Embryonic facial prominence (tissue), 1 donor: ENCODE data around the gene ZFP1.
"Not testable (repeated sequence)": the region's sequence is repeated elsewhere in the genome, so short reads cannot be mapped to it uniquely, and the experiment has no call there.

Experiments used
- DNase-seq: peaks from one replicate; pipeline ENCODE4 v3.0.0-alpha.2; 2016; ENCODE audit errors: extremely low spot score

The ZFP1 gene

GRCh38 chr16:75113541-75114121 lies 34.7 kb upstream of the ZFP1 start:
- DNase-seq = no peak

DNA sequence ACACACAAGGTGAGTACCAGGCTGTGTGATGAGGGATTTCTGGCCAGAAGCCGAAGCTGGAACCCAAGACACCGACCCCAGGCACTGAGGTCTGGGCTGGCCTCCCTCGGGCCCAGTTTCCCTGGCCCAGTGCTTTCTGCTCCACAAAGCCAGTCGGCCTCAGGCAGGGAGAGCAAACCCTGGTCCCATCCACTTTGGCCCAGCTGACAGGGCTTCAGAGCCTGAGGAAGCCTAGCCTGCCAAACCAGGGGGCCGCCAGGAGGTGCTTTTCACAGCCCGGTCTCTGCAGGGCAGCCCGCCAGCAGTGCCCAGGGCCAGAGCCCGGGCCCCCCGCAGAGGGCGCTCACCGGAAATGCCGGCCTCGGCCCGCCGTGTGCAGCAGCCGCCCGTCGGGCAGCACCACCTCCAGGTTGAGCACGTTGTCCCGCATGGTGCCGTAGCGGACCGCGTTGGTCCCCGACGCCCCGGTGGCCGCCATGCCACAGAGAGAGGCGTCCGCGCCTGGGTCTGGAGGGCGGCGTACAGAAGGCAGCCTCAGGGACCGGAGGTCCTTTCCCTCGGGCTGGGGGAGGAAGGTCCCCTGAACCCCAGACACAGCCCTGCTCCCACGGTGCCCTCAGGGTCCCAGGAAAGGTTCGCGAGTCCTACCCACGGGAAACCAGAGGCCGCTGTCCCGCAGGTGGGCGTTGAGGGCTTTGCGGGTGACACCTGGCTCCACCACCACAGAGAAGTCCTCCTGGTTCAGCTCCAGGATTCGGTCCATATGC lies 34.0 kb upstream of the ZFP1 start:
- DNase-seq = no peak

- DNase-seq = no peak
These were observed 33.1 kb upstream of the ZFP1 start for GRCh38 chr16:75114946-75115825.

DNA sequence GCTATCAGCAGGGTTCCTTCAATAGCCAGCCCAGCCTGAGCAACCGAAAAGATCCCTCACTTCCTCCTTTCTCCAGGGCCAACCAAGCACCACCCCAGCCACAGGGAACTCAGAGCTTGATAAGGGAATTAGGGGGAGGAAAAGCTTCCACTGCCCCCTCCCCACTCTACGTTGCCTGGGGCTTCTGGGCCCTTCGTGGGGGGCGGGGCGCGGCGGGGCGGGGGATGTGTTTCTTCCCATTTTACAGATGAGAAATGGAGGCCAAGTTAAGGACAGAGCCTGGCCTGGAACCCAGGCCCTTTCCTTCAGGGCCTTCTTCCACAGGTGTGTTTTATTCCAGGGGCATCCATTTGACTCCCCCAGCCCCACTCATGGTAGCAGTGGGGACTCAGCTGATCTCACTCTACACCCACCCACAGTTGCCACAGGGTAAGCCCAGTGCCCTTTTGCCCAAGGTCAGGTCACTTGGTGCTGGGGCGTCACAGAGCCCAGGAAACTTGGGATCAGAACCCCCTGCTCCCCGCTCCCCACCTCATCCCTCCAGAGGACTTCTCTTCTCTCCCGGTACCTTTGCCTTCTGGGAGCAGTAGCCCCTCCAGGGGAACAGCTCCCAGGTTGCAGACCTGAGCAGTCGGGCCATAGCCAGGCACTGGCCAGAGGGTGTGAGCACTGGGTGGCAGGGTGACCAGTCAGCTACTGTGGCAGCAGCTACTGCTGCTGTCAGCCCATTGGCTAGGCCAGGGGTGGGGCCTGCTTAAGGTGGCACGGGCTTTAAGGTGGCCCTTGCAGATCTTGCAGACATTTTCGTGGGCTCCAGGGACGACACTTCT lies 32.0 kb upstream of the ZFP1 start, which contains the start of gene LDHD:
Gene LDHD (minus strand): TSS at position 700 of the 830 bp plus-strand sequence. CDS start 60 bp downstream, at position 640.
- no peak for DNase-seq

- no peak for DNase-seq
These were observed 31.4 kb upstream of the ZFP1 start for GRCh38 chr16:75116911-75117245.

DNA sequence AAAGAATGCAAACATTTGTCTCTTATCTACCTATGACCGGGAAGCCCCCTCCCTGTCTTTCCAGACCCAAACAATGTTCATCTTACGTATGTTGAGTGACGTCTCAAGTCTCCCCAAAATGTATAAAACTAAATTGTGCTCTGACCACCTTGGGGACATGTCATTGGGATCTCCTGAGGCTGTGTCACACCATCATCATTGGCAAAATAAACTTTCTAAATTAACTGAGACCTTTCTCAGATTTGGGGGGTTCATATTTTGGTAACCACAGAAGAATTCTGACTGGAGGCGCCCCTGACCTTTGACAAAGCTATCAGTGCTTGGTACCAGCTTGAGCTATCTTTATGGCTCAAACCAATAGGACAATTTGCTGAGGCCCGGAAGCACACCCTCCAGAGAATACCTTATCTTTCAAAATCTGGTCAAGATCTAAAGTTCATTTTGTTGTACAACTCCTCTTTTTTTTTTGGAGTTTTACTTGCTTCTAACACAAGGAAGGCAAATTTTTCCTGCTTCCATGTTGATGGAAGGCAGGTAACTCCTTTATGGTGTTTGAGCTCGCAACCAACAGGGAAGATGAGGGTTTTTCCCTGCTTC lies 29.3 kb upstream of the ZFP1 start:
- no peak for DNase-seq

DNA sequence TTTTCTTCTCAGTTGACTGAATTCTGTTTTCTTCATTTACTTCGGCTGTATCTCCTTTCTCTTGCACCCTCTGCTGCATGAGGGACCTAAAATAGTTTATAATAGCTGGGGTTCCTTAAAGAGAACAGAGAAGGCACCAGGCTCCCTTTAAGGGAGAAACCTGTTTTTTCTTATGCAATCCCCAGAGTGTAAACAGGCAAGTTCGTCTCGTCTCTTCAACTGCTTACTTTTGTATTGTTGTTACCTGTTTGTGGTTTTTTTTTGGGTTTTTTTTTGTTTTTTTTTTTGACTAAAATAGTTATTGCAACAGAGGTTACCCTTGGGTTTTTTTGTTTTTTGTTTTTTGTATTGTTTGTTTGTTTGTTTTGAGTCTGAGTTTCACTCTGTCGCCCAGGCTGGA lies 28.1 kb upstream of the ZFP1 start:
- no peak for DNase-seq

DNA sequence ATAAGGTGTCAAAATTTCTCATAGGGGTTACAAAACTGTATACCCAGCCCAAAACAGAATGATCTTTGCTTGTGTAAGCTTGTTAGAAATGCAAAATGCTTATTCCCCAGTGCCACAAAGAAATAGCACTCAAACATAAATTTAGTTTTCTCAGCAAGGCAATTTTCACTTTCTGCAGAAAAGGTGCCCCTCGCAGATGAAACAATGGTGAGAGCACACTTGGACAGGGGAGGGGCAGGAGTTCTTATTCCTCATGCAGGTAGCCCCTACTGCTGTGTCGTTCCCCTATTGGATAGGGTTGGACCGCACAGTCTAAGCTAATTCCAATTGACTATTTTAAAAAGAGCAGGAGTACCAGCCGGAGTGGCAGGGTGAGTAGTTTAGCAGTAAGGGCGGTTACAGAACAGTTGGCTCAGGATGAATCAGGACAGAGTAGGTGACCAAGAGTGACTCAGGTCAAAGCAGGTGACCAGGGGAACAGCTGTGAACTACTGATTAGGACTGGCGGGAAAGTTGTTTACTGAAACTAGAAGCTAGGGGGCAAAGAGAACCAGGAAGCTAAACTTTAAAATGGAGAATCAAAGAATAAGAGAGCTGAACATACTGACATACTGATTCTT lies 26.3 kb upstream of the ZFP1 start:
- no peak for DNase-seq

- no peak for DNase-seq
These were observed 25.7 kb upstream of the ZFP1 start for GRCh38 chr16:75122609-75123008.

- DNase-seq = no peak
These were observed 20.5 kb upstream of the ZFP1 start for GRCh38 chr16:75127713-75128415.

GRCh38 chr16:75129421-75130149 lies 18.7 kb upstream of the ZFP1 start:
- not testable (repeated sequence) for DNase-seq

- DNase-seq = no peak
These were observed 18.1 kb upstream of the ZFP1 start for GRCh38 chr16:75130150-75130771.

GRCh38 chr16:75131081-75131480 lies 17.2 kb upstream of the ZFP1 start:
- DNase-seq = no peak

- DNase-seq = no peak
These were observed 10.1 kb upstream of the ZFP1 start for GRCh38 chr16:75138233-75138632.

GRCh38 chr16:75138636-75139035 lies 9.7 kb upstream of the ZFP1 start:
- DNase-seq = no peak

DNA sequence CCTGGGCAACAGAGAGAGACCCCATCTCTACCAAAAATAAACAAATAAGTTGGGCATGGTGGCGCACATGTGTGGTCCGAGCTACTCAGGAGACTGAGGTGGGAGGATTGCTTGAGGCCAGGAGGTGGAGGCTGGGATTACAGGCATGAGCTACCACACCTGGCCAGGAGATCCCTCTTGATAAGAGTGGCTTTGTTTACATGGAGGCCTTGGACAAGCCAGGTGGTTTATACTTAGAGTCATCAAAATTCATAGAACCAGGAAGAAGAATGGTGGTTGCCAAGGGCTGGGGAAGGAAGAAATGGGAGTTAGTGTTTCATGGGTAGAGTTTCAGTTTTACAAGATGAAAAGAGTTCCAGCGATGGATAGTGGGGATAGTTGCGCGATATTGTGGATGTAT lies 8.8 kb upstream of the ZFP1 start:
- no peak for DNase-seq

GRCh38 chr16:75143941-75144340 lies 4.4 kb upstream of the ZFP1 start:
- DNase-seq = no peak

DNA sequence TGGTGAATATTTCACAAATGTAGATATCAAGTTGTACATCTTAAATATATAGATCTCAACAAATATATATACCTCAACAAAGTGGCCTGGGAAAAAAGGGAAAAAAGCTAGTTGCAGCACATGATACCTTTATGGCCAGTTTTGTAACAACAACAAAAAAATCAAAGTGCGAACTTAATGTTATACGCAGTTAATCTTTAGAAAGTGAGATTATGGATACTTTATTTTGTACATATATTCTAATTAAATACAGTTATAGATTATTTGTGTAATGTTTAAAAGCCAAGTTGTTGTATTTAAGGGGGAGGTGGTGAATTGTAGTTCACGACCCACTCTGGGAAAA lies 385 bp upstream of the ZFP1 start:
- no peak for DNase-seq

- no peak for DNase-seq
These were observed 3.5 kb downstream of the ZFP1 start for GRCh38 chr16:75151798-75152197.
